Left lung (tissue), 10 donors: ENCODE data around the gene EIPR1. TPM values are rescaled to one million over a fixed set of nuclear protein-coding genes. Genes with fewer than 3 reads are reported as not detected.

Experiments used
- ATAC-seq: fragments of 200-7000 bp; cut with Tn5 transposase; one replicate; pipeline ENCODE4 v1.9.1; 2020; ENCODE audit warnings: moderate library complexity
- DNase-seq, 4 donors: peaks; one replicate each; pipeline ENCODE4 v3.0.0-alpha.2; 2013 to 2020
- H3K27ac ChIP-seq, 2 donors: fragments of 200-600 bp; sonication (generic) in 1 of 2; one replicate each; pipeline versions ENCODE4 v1.5.0 to v1.8.0; 2020 to 2021
- H3K27me3 ChIP-seq, 2 donors: fragments of 200-600 bp; sonication (generic) in 1 of 2; one replicate each; pipeline versions ENCODE4 v1.5.0 to v1.8.0; 2020 to 2021
- H3K36me3 ChIP-seq, 2 donors: fragments of 200-600 bp; sonication (generic) in 1 of 2; one replicate each; pipeline versions ENCODE4 v1.5.0 to v1.8.0; 2020 to 2021
- H3K4me1 ChIP-seq, 2 donors: fragments of 200-600 bp; one replicate each; pipeline ENCODE4 v1.8.0; 2021
- H3K4me3 ChIP-seq, 2 donors: fragments of 200-600 bp; sonication (generic) in 1 of 2; one replicate each; pipeline versions ENCODE4 v1.5.0 to v1.8.0; 2020 to 2021; ENCODE audit warnings: mild to moderate bottlenecking in 1 of 2
- H3K9me3 ChIP-seq, 2 donors: fragments of 200-600 bp; sonication (generic) in 1 of 2; one replicate each; pipeline versions ENCODE4 v1.5.0 to v1.8.0; 2020 to 2021
- CTCF ChIP-seq, 2 donors: fragments of 200-600 bp; sonication (generic) in 1 of 2; IDR thresholded peaks; one replicate each; pipeline versions ENCODE4 v1.5.0 to v1.8.0; 2021; ENCODE audit warnings: antibody characterized with exemption in 2 of 2
- intact Hi-C, 2 donors: fragments of 100-400 bp; cut with DNase I; formaldehyde crosslinking; loops; one replicate each; pipeline versions ENCODE4 v1.11.2 to v1.14.2; 2022
- polyA plus RNA-seq, 6 donors: library from polyadenylated mRNA; unstranded; fragments of 120-200 nt; gene quantifications; one replicate each; pipeline ENCODE4 v1.2.1, GENCODE V29; 2013; ENCODE audit not compliant: insufficient read length in 6 of 6
- total RNA-seq, 2 donors: library from RNA; stranded (reverse); fragmentation: NEBNext Ultra II Directional; extraction: Animal tissue kit (Norgen Biotek cat#: 25700); gene quantifications; one replicate each; pipeline ENCODE4 v1.2.1, GENCODE V29; 2021
- donor health status: DM: no; HTN: yes; CAD: no.
- donor health status: DM: no; HTN: no; CAD: no.

Gene EIPR1
- total and polyA plus RNA-seq, 8 donors: 18.1 to 24.4 (median 21.0) TPM

- Histone ChIP-seq H3K4me3 (no peak overlapping the region), H3K9me3 (no peaks in the 10 kb centered on the region), H3K36me3 (peaks cover 0 to 28% of the 10 kb centered on the region in 2 donors), H3K27me3 (no peaks in the 10 kb centered on the region), H3K27ac (no peak overlapping the region), H3K4me1 (no peaks in the 10 kb centered on the region)
- TF ChIP-seq CTCF (IDR thresholded peaks at IDR 0.05): no peak
- intact Hi-C loops: no loop called here
- no peak for DNase-seq
- ATAC-seq: no peak
Measured at GRCh38 chr2:3179208-3179607, 198.4 kb downstream of the EIPR1 start.

- Histone ChIP-seq H3K9me3 (no peaks in the 10 kb centered on the region), H3K27me3 (no peaks in the 10 kb centered on the region), H3K36me3 (peaks cover 0 to 22% of the 10 kb centered on the region in 2 donors), H3K27ac (no peak overlapping the region), H3K4me1 (no peaks in the 10 kb centered on the region), H3K4me3 (no peak overlapping the region)
- no peak for TF ChIP-seq CTCF (IDR thresholded peaks at IDR 0.05)
- intact Hi-C loops: no loop called here
- DNase-seq (no peak), ATAC-seq (no peak)
Measured at GRCh38 chr2:3178578-3179031, 199.0 kb downstream of the EIPR1 start.

- peaks cover 0 to 28% of the 10 kb centered on the region in 2 donors for H3K36me3 ChIP-seq
- no peaks in the 10 kb centered on the region for H3K4me1 ChIP-seq
- no peak for TF ChIP-seq CTCF (IDR thresholded peaks at IDR 0.05)
- no peaks in the 10 kb centered on the region for H3K9me3 ChIP-seq
- intact Hi-C loops: no loop called here
- no peak for DNase-seq
- ATAC-seq: no peak
- H3K4me3 ChIP-seq: no peak overlapping the region
- no peaks in the 10 kb centered on the region for H3K27me3 ChIP-seq
- H3K27ac ChIP-seq: no peak overlapping the region
Measured at GRCh38 chr2:3177891-3178577, 199.6 kb downstream of the EIPR1 start.

GRCh38 chr2:3176869-3177255 lies 200.8 kb downstream of the EIPR1 start:
- Histone ChIP-seq H3K4me3 (no peak overlapping the region), H3K4me1 (no peaks in the 10 kb centered on the region), H3K27ac (no peak overlapping the region), H3K9me3 (no peaks in the 10 kb centered on the region), H3K36me3 (peaks cover 0 to 37% of the 10 kb centered on the region in 2 donors), H3K27me3 (no peaks in the 10 kb centered on the region)
- ATAC-seq (no peak), DNase-seq (no peak)
- no peak for TF ChIP-seq CTCF (IDR thresholded peaks at IDR 0.05)
- intact Hi-C loops: no loop called here

GRCh38 chr2:3176071-3176868 lies 201.3 kb downstream of the EIPR1 start:
- no peak overlapping the region for H3K4me3 ChIP-seq
- no peaks in the 10 kb centered on the region for H3K9me3 ChIP-seq
- ATAC-seq (no peak), DNase-seq (peak in 1 of 4 donors; percentile 33)
- no peak overlapping the region for H3K27ac ChIP-seq
- H3K27me3 ChIP-seq: no peaks in the 10 kb centered on the region
- no peak for TF ChIP-seq CTCF (IDR thresholded peaks at IDR 0.05)
- peaks cover 0 to 43% of the 10 kb centered on the region in 2 donors for H3K36me3 ChIP-seq
- intact Hi-C loops: no loop called here
- no peaks in the 10 kb centered on the region for H3K4me1 ChIP-seq
